ENCODE data around the gene DNAAF5. TPM values are rescaled to one million over a fixed set of nuclear protein-coding genes. Genes with fewer than 3 reads are reported as not detected.

The DNAAF5 gene
- total and polyA plus RNA-seq, 3 donors from 2014 or later, result 21.1 to 67.0 (median 52.6) TPM

GRCh38 chr7:832968-833424 lies 106.5 kb downstream of the DNAAF5 start:
- WGBS, 2 donors, result 90 to 96% methylated on average over 15 of the region's 15 CpGs
- no peaks in the 10 kb centered on the region for H3K27me3 ChIP-seq
- H3K36me3 ChIP-seq (ENCODE audit: low read depth, missing control alignments), result no peaks in the 10 kb centered on the region
- H3K4me1 ChIP-seq, result peaks cover 20% of the 10 kb centered on the region
- H3K27ac ChIP-seq, result no peak overlapping the region
- TF ChIP-seq POLR2A (IDR thresholded peaks at IDR 0.05), result no peak
- TF ChIP-seq CTCF (IDR thresholded peaks at IDR 0.05), result no peak
- no peak for DNase-seq
- no peak overlapping the region for H3K4me3 ChIP-seq
- intact Hi-C loops (cut with DNase I; ENCODE audit: low total_unique reads), result no loop called here
- no peaks in the 10 kb centered on the region for H3K9me3 ChIP-seq

GRCh38 chr7:833601-834258 lies 107.2 kb downstream of the DNAAF5 start:
- Histone ChIP-seq H3K4me1 (peaks cover 20% of the 10 kb centered on the region), H3K4me3 (no peak overlapping the region), H3K9me3 (no peaks in the 10 kb centered on the region), H3K36me3 (ENCODE audit: low read depth, missing control alignments) (no peaks in the 10 kb centered on the region), H3K27ac (peak overlapping the region in 1 of 2 donors; percentile 23), H3K27me3 (no peaks in the 10 kb centered on the region)
- 73 to 89% methylated on average over 8 of the region's 8 CpGs for WGBS, 2 donors
- DNase-seq, result no peak
- intact Hi-C loops (cut with DNase I; ENCODE audit: low total_unique reads), result no loop called here
- no peak for TF ChIP-seq CTCF (IDR thresholded peaks at IDR 0.05)

GRCh38 chr7:834277-834676 lies 107.8 kb downstream of the DNAAF5 start:
- no peak for DNase-seq
- no peaks in the 10 kb centered on the region for H3K36me3 ChIP-seq (ENCODE audit: low read depth, missing control alignments)
- H3K27me3 ChIP-seq, result no peaks in the 10 kb centered on the region
- 79 to 87% methylated on average over 12 of the region's 12 CpGs for WGBS, 2 donors
- peaks cover 20% of the 10 kb centered on the region for H3K4me1 ChIP-seq
- TF ChIP-seq POLR2A (IDR thresholded peaks at IDR 0.05), result no peak
- TF ChIP-seq CTCF (IDR thresholded peaks at IDR 0.05), result no peak
- intact Hi-C loops (cut with DNase I; ENCODE audit: low total_unique reads), result no loop called here
- H3K27ac ChIP-seq, result peak overlapping the region in 1 of 2 donors; percentile 23
- no peak overlapping the region for H3K4me3 ChIP-seq
- H3K9me3 ChIP-seq, result no peaks in the 10 kb centered on the region

- TF ChIP-seq CTCF (IDR thresholded peaks at IDR 0.05) (no peak), POLR2A (IDR thresholded peaks at IDR 0.05) (no peak)
- intact Hi-C loops (cut with DNase I; ENCODE audit: low total_unique reads), result no loop called here
- H3K4me3 ChIP-seq, result no peak overlapping the region
- WGBS, 2 donors, result 94 to 95% methylated on average over 12 of the region's 12 CpGs
- no peak overlapping the region for H3K27ac ChIP-seq
- no peaks in the 10 kb centered on the region for H3K36me3 ChIP-seq (ENCODE audit: low read depth, missing control alignments)
- peaks cover 20% of the 10 kb centered on the region for H3K4me1 ChIP-seq
- no peaks in the 10 kb centered on the region for H3K9me3 ChIP-seq
- DNase-seq, result no peak
- no peaks in the 10 kb centered on the region for H3K27me3 ChIP-seq
These were observed 108.5 kb downstream of the DNAAF5 start for GRCh38 chr7:835021-835420.
